NCI-H69 (cell line): ENCODE data around the gene LSM4.

Experiments used
- DNase-seq: peaks from one replicate; lab custom pipeline; 2025; lab: John Stamatoyannopoulos, UW

LSM4 gene

GRCh38 chr19:18274781-18275356 is 48.0 kb downstream of the LSM4 start:
- DNase-seq = peak; percentile 50

- DNase-seq = no peak
Measured at GRCh38 chr19:18274219-18274780, 48.6 kb downstream of the LSM4 start, which contains the start of gene IQCN. IQCN (minus strand) TSS chr19:18274452; CDS start chr19:18269478, 4,974 bp downstream.

- DNase-seq = no peak
Measured at GRCh38 chr19:18273561-18274218, 49.2 kb downstream of the LSM4 start.

- DNase-seq = no peak
Measured at GRCh38 chr19:18271433-18271841, 51.4 kb downstream of the LSM4 start.

GRCh38 chr19:18270326-18270725 is 52.5 kb downstream of the LSM4 start:
- DNase-seq = no peak

GRCh38 chr19:18269070-18269723 is 53.7 kb downstream of the LSM4 start:
- no peak for DNase-seq

- no peak for DNase-seq
Measured at GRCh38 chr19:18266771-18267686, 55.8 kb downstream of the LSM4 start.

GRCh38 chr19:18265582-18265981 is 57.3 kb downstream of the LSM4 start:
- DNase-seq = no peak

- DNase-seq = no peak
Measured at GRCh38 chr19:18264971-18265540, 57.8 kb downstream of the LSM4 start.

- DNase-seq = no peak
Measured at GRCh38 chr19:18264137-18264854, 58.6 kb downstream of the LSM4 start.

- DNase-seq = no peak
Measured at GRCh38 chr19:18263324-18264136, 59.3 kb downstream of the LSM4 start.

GRCh38 chr19:18262917-18263316 is 60.0 kb downstream of the LSM4 start:
- DNase-seq = no peak

GRCh38 chr19:18262144-18262543 is 60.7 kb downstream of the LSM4 start:
- DNase-seq = no peak

- no peak for DNase-seq
Measured at GRCh38 chr19:18261474-18261873, 61.4 kb downstream of the LSM4 start.

- no peak for DNase-seq
Measured at GRCh38 chr19:18259893-18260292, 63.0 kb downstream of the LSM4 start.

- no peak for DNase-seq
Measured at GRCh38 chr19:18257503-18258470, 65.1 kb downstream of the LSM4 start.
